K562 (cell line): Measurements from ENCODE around the gene CIAO3. TPM values are rescaled to one million over a fixed set of nuclear protein-coding genes. Genes with fewer than 3 reads are reported as not detected.

Experiments used
- ATAC-seq: fragments of 200-7000 bp; cut with Tn5 transposase; 3 replicates; pipeline ENCODE4 v1.9.1; 2020; ENCODE audit warnings: moderate library complexity
- BruUV-seq: library from RNA; stranded (reverse); fragments of 400-500 nt; replicated peaks from 2 replicates; lab custom pipeline; 2021; lab: Mats Ljungman, UMichigan
- CTCF ChIA-PET: fragments of 300-600 bp; formaldehyde crosslinking; extraction: SDS; loops from one replicate; lab custom pipeline; 2021; ENCODE audit warnings: low intra/inter-chr PET ratio; lab: Yijun Ruan, JAX
- POLR2A ChIA-PET: fragments of 300-600, 350-650 bp; sonication (Branson Sonifier 250); formaldehyde crosslinking; extraction: SDS; loops from one replicate; lab custom pipeline; 2021; ENCODE audit warnings: antibody characterized with exemption, inconsistent platforms; lab: Yijun Ruan, JAX
- DNase-seq, 4 experiments: peaks; one replicate each; pipeline versions ENCODE4 v3.0.0 to v3.0.0-alpha.2; 2011 to 2018; ENCODE audit warnings: low spot score in 3 of 4, mixed read lengths in 3 of 4; ENCODE audit errors: extremely low read depth in 1 of 4
- FAIRE-seq: peaks from 2 replicates; lab custom pipeline; 2011; peaks lifted over from hg19 to GRCh38; lab: Jason Lieb, UNC
- H2AFZ ChIP-seq: 2 replicates; pipeline ENCODE4 v1.6.0; 2011; ENCODE audit warnings: low read depth, low read length, control low read depth, inconsistent platforms
- H3K27ac ChIP-seq: fragments of 200-600 bp; 3 replicates; pipeline ENCODE4 v1.8.0; 2011; ENCODE audit warnings: low read depth, mild to moderate bottlenecking, control low read depth, inconsistent platforms, low read length, moderate library complexity, mixed read lengths; ENCODE audit errors: extremely low read depth
- H3K27me3 ChIP-seq, 2 experiments: fragments of 300-600 bp in 1 of 2; 2 replicates in 1 of 2; 3 replicates in 1 of 2; pipeline versions ENCODE4 v1.6.0 to v1.8.0; 2011; ENCODE audit warnings: inconsistent platforms in 2 of 2, low read length in 2 of 2, mild to moderate bottlenecking in 1 of 2, mixed read lengths in 1 of 2, moderate library complexity in 1 of 2; ENCODE audit not compliant: control insufficient read depth in 2 of 2, insufficient read depth in 2 of 2
- H3K36me3 ChIP-seq: fragments of 300-600 bp; 3 replicates; pipeline ENCODE4 v1.8.0; 2011; ENCODE audit warnings: mild to moderate bottlenecking, low read length, inconsistent platforms; ENCODE audit not compliant: control insufficient read depth, insufficient read depth
- H3K4me1 ChIP-seq, 2 experiments: fragments of 200-600 bp in 1 of 2; replicated peaks in 1 of 2; 2 replicates in 1 of 2; 3 replicates in 1 of 2; pipeline versions ENCODE4 v1.5.1 to v1.8.0; 2011; ENCODE audit warnings: inconsistent platforms in 2 of 2, low read length in 2 of 2, mild to moderate bottlenecking in 1 of 2, mixed read lengths in 1 of 2, moderate library complexity in 1 of 2; ENCODE audit not compliant: control insufficient read depth in 2 of 2, insufficient read depth in 2 of 2
- H3K4me2 ChIP-seq: 2 replicates; pipeline ENCODE4 v1.6.1; 2011; ENCODE audit warnings: low read length, control low read depth, inconsistent platforms, mixed read lengths; ENCODE audit not compliant: insufficient read depth
- H3K4me3 ChIP-seq: fragments of 200-600 bp; sonication (generic), shearing (Covaris generic); 2 replicates; pipeline ENCODE4 v1.5.1; 2016; ENCODE audit warnings: control low read depth, inconsistent platforms
- H3K79me2 ChIP-seq: fragments of 200-600 bp; 3 replicates; pipeline ENCODE4 v1.8.0; 2011; ENCODE audit warnings: low read length, inconsistent platforms; ENCODE audit not compliant: control insufficient read depth, insufficient read depth
- H3K9ac ChIP-seq, 2 experiments: 2 replicates each; pipeline versions ENCODE4 v1.6.0 to v1.6.1; 2011; ENCODE audit warnings: low read depth in 2 of 2, low read length in 2 of 2, control low read depth in 1 of 2, inconsistent platforms in 1 of 2, mild to moderate bottlenecking in 1 of 2, mixed read lengths in 1 of 2; ENCODE audit not compliant: insufficient read depth in 1 of 2
- H3K9me1 ChIP-seq: one replicate; pipeline ENCODE4 v1.6.0; 2011; ENCODE audit warnings: inconsistent platforms, mild to moderate bottlenecking, low read length, moderate library complexity; ENCODE audit not compliant: control insufficient read depth, insufficient read depth
- H3K9me3 ChIP-seq: replicated peaks from 2 replicates; pipeline ENCODE4 v1.5.1; 2011; ENCODE audit warnings: low read depth, low read length, inconsistent platforms; ENCODE audit not compliant: control insufficient read depth, insufficient read depth
- H4K20me1 ChIP-seq: replicated peaks from 2 replicates; pipeline ENCODE4 v1.6.1; 2011; ENCODE audit warnings: low read length, inconsistent platforms, mixed read lengths; ENCODE audit not compliant: control insufficient read depth, insufficient read depth
- DMBX1 ChIP-seq: fragments of 250-450 bp; sonication (Bioruptor Pico); IDR thresholded peaks from 2 replicates; pipeline ENCODE4 v1.8.0; 2022; ENCODE audit warnings: inconsistent platforms, mild to moderate bottlenecking, moderate library complexity, borderline replicate concordance
- GABPB2 ChIP-seq: fragments of 250-450 bp; sonication (Bioruptor Pico); conservative IDR thresholded peaks from 2 replicates; pipeline ENCODE4 v1.5.1; 2021; ENCODE audit warnings: mild to moderate bottlenecking
- GATAD2A ChIP-seq: fragments of 450-650 bp; IDR thresholded peaks from 2 replicates; pipeline ENCODE4 v1.6.1; 2017
- HDAC6 ChIP-seq: IDR thresholded peaks from 2 replicates; pipeline ENCODE4 v1.6.1; 2012; ENCODE audit warnings: low read depth, mild to moderate bottlenecking, control low read depth, inconsistent platforms, low read length, moderate library complexity
- HNRNPL ChIP-seq: fragments of 200-400 bp; formaldehyde crosslinking; IDR thresholded peaks from 2 replicates; pipeline ENCODE4 v1.6.1; 2017; ENCODE audit warnings: low read depth, mild to moderate bottlenecking, low read length
- NR3C1 ChIP-seq: sonication (generic); formaldehyde crosslinking; IDR thresholded peaks from 2 replicates; pipeline ENCODE4 v1.8.1; 2022; ENCODE audit warnings: missing genetic modification reagents
- POLR2H ChIP-seq: IDR thresholded peaks from 2 replicates; pipeline ENCODE4 v1.6.1; 2016; ENCODE audit warnings: missing genetic modification characterization, low read depth, mild to moderate bottlenecking, control low read depth, missing compliant biosample characterization, moderate library complexity
- SETDB1 ChIP-seq: IDR thresholded peaks from one replicate; pipeline ENCODE4 v1.6.1; 2012; ENCODE audit warnings: low read length, control low read depth, inconsistent platforms
- SREBF2 ChIP-seq: sonication (generic); formaldehyde crosslinking; IDR thresholded peaks from 2 replicates; pipeline ENCODE4 v1.4.0; 2020; ENCODE audit warnings: mild to moderate bottlenecking, missing genetic modification reagents
- TSC22D4 ChIP-seq: fragments of 450-650 bp; IDR thresholded peaks from 2 replicates; pipeline ENCODE4 v1.6.1; 2016; ENCODE audit warnings: missing genetic modification characterization, missing biosample characterization, control low read depth
- ZBTB33 ChIP-seq: sonication (generic); formaldehyde crosslinking; IDR thresholded peaks from 2 replicates; pipeline ENCODE4 v1.8.1; 2023; ENCODE audit warnings: mild to moderate bottlenecking, missing genetic modification reagents
- ZNF3 ChIP-seq: fragments of 250-450 bp; sonication (Bioruptor Pico); IDR thresholded peaks from 2 replicates; pipeline ENCODE4 v1.5.0; 2021; ENCODE audit warnings: mild to moderate bottlenecking, moderate library complexity
- ZNF444 ChIP-seq: fragments of 250-450 bp; sonication (Bioruptor Pico); IDR thresholded peaks from 2 replicates; pipeline ENCODE4 v1.4.0; 2020; ENCODE audit warnings: mild to moderate bottlenecking, moderate library complexity
- whole genome bisulfite sequencing: fragments of 100-300 bp; shearing (Covaris generic); methylation state at CpG from one replicate; pipeline ENCODE4 v1.1.6; 2016; ENCODE audit warnings: low coverage, mixed read lengths; ENCODE audit not compliant: insufficient coverage; ENCODE audit errors: missing lambda C conversion rate; 5-methylcytosine and 5-hydroxymethylcytosine counted together
- in situ Hi-C: fragments of 300-500 bp; cut with MboI; formaldehyde crosslinking; loops from 4 replicates; pipeline ENCODE4 v1.15.0; 2018; ENCODE audit warnings: inconsistent platforms, mixed read lengths
- intact Hi-C: fragments of 100-400 bp; cut with micrococcal nuclease; formaldehyde crosslinking; loops from 2 replicates; pipeline ENCODE4 v1.14.2; 2022
- polyA plus RNA-seq, 8 experiments: library from polyadenylated mRNA; depleted of rRNA in 4 of 8; stranded (reverse) in 5 of 8; unstranded in 3 of 8; fragments of >200 nt; fragmentation: Nextera tagmentation in 2 of 8; fragmentation: Illumina TruSeq in 1 of 8; extraction: Ambion mirVana in 2 of 8; extraction: Trizol in 1 of 8; gene quantifications; 2 replicates each; pipeline versions ENCODE4 v1.2.1 to v1.2.3, GENCODE V29; 2011 to 2014; ENCODE audit warnings: inconsistent platforms in 1 of 8, missing spikeins in 1 of 8
- total RNA-seq, 7 experiments: library from RNA; depleted of rRNA in 6 of 7; stranded (reverse); fragments of >200 nt in 6 of 7; fragmentation: Illumina TruSeq in 2 of 7; extraction: Trizol in 2 of 7; gene quantifications; 2 replicates each; pipeline versions ENCODE4 v1.2.1 to v1.2.3, GENCODE V29; 2011 to 2021; ENCODE audit warnings: low replicate concordance in 1 of 7
- TF ChIP-seq, protein P1 (sequence below): fragments of 250-450 bp; sonication (Bioruptor Pico); IDR thresholded peaks from 2 replicates; pipeline ENCODE4 v1.8.0; 2021; ENCODE audit warnings: moderate library complexity, mild to moderate bottlenecking, inconsistent platforms
- TF ChIP-seq, protein P2 (sequence below): fragments of 150-350 bp; IDR thresholded peaks from 2 replicates; pipeline ENCODE4 v1.6.1; 2014; ENCODE audit warnings: low read depth, mild to moderate bottlenecking, low read length, borderline replicate concordance
- TF ChIP-seq, protein P3 (sequence below): sonication (generic); formaldehyde crosslinking; IDR thresholded peaks from 2 replicates; pipeline ENCODE4 v1.8.0; 2022; ENCODE audit warnings: missing genetic modification reagents, mild to moderate bottlenecking, moderate library complexity, borderline replicate concordance

Gene CIAO3
- total and polyA plus RNA-seq, 9 of the 15 experiments (the other 6 are each of a cell fraction or from before 2014, with no cell fraction given): 2.2 to 35.6 (median 18.7) TPM

DNA sequence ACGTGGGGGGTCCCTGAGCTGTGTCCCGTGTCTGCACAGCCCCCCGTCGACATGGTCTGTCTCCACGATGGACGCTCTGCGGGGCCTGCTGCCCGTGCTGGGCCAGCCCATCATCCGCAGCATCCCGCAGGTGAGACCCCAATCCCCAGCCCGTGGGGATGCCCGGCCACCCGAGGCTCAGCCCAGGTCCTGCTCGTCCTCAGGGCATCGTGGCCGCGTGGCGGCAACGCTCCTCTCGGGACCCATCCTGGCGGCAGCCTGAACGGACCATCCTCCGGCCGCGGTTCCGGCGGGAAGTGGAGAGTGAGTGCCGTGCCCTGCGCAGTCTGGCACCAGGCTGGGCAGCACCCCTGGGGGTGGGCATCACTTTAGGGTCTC is 24.7 kb upstream of the CIAO3 start:
- DNase-seq: no peak
- TF ChIP-seq, protein P1, sequence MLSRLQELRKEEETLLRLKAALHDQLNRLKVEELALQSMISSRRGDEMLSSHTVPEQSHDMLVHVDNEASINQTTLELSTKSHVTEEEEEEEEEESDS: no peak
- TF ChIP-seq TSC22D4: no peak
- TF ChIP-seq, protein P2, sequence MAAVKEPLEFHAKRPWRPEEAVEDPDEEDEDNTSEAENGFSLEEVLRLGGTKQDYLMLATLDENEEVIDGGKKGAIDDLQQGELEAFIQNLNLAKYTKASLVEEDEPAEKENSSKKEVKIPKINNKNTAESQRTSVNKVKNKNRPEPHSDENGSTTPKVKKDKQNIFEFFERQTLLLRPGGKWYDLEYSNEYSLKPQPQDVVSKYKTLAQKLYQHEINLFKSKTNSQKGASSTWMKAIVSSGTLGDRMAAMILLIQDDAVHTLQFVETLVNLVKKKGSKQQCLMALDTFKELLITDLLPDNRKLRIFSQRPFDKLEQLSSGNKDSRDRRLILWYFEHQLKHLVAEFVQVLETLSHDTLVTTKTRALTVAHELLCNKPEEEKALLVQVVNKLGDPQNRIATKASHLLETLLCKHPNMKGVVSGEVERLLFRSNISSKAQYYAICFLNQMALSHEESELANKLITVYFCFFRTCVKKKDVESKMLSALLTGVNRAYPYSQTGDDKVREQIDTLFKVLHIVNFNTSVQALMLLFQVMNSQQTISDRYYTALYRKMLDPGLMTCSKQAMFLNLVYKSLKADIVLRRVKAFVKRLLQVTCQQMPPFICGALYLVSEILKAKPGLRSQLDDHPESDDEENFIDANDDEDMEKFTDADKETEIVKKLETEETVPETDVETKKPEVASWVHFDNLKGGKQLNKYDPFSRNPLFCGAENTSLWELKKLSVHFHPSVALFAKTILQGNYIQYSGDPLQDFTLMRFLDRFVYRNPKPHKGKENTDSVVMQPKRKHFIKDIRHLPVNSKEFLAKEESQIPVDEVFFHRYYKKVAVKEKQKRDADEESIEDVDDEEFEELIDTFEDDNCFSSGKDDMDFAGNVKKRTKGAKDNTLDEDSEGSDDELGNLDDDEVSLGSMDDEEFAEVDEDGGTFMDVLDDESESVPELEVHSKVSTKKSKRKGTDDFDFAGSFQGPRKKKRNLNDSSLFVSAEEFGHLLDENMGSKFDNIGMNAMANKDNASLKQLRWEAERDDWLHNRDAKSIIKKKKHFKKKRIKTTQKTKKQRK: no peak
- no peak for TF ChIP-seq POLR2H (tag)
- TF ChIP-seq GABPB2: no peak
- no peak for TF ChIP-seq GATAD2A
- no peak for TF ChIP-seq NR3C1 (CRISPR knock-in tag)
- no peak for TF ChIP-seq HDAC6
- TF ChIP-seq SETDB1: no peak
- no peak for TF ChIP-seq ZNF444 (CRISPR knock-in tag)
- TF ChIP-seq HNRNPL: 0 out of 2 replicates have a peak, but pooled peaks have one; percentile 58
- TF ChIP-seq, protein P3, sequence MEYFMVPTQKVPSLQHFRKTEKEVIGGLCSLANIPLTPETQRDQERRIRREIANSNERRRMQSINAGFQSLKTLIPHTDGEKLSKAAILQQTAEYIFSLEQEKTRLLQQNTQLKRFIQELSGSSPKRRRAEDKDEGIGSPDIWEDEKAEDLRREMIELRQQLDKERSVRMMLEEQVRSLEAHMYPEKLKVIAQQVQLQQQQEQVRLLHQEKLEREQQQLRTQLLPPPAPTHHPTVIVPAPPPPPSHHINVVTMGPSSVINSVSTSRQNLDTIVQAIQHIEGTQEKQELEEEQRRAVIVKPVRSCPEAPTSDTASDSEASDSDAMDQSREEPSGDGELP: 0 out of 2 replicates have a peak, but pooled peaks have one; percentile 3
- TF ChIP-seq SREBF2 (CRISPR knock-in tag): no peak
- no peak for TF ChIP-seq ZNF3
- no peak for TF ChIP-seq DMBX1 (CRISPR knock-in tag)
- peak; percentile 44; the same call in 1 of the 2 replicates for TF ChIP-seq ZBTB33
- TF ChIP-seq, all 486 proteins: peak for 3
- CTCF ChIA-PET: no interaction called here
- in situ Hi-C loops: no loop called here
- 66% methylated on average over 23 of the region's 29 CpGs for WGBS
- POLR2A ChIA-PET: interaction anchor here (1.0 to 1.5 kb wide), 2 partner anchors 23 to 25 kb away, joined by 3 to 4 read pairs; partner anchors contain the start of gene CIAO3
- H3K27me3 ChIP-seq: peaks cover 0 to 6% of the 10 kb centered on the region in 2 experiments; a peak in 1 of 5 replicates
- no peak for ATAC-seq
- no peak overlapping the region for H2AFZ ChIP-seq
- H3K4me2 ChIP-seq: no peak overlapping the region
- H3K27ac ChIP-seq: no peak overlapping the region
- no peak overlapping the region for H3K4me3 ChIP-seq
- no peak for FAIRE-seq
- no peaks in the 10 kb centered on the region for H3K9me1 ChIP-seq
- no peaks in the 10 kb centered on the region for H3K79me2 ChIP-seq
- no peaks in the 10 kb centered on the region for H3K36me3 ChIP-seq
- no TSS peak for BruUV-seq
- H3K9ac ChIP-seq: no peak overlapping the region
- peaks cover 0 to 84% of the 10 kb centered on the region in 2 experiments; a peak in 2 of 5 replicates for H3K4me1 ChIP-seq
- no peaks in the 10 kb centered on the region for H3K9me3 ChIP-seq
- 0 out of 2 replicates have a peak, but pooled peaks cover 3% of the 10 kb centered on the region for H4K20me1 ChIP-seq
- intact Hi-C loops: no loop called here
